WTC11 (cell line): ENCODE data around the gene LYRM4. TPM values are rescaled to one million over a fixed set of nuclear protein-coding genes. Genes with fewer than 3 reads are reported as not detected.

ENCODE experiments used
- ATF3 ChIP-seq: sonication (generic); formaldehyde crosslinking; conservative IDR thresholded peaks from 2 replicates; pipeline ENCODE4 v1.8.1; 2022; ENCODE audit warnings: mild to moderate bottlenecking, missing genetic modification reagents
- CREB1 ChIP-seq: sonication (generic); formaldehyde crosslinking; IDR thresholded peaks from 2 replicates; pipeline ENCODE4 v1.8.0; 2023; ENCODE audit warnings: mild to moderate bottlenecking, missing genetic modification reagents
- CTCF ChIP-seq: fragments of 200-600 bp; IDR thresholded peaks from 2 replicates; pipeline ENCODE4 v1.8.0; 2022; ENCODE audit warnings: antibody characterized with exemption
- FOXJ3 ChIP-seq: sonication (generic); formaldehyde crosslinking; IDR thresholded peaks from 2 replicates; pipeline ENCODE4 v1.9.0; 2021; ENCODE audit warnings: missing genetic modification reagents, mild to moderate bottlenecking, borderline replicate concordance
- GABPB1 ChIP-seq: sonication (generic); formaldehyde crosslinking; IDR thresholded peaks from 2 replicates; pipeline ENCODE4 v1.8.1; 2023; ENCODE audit warnings: mild to moderate bottlenecking, missing genetic modification reagents
- GRHL2 ChIP-seq: fragments of 250-450 bp; sonication (Bioruptor Pico); IDR thresholded peaks from 2 replicates; pipeline ENCODE4 v1.8.0; 2022; ENCODE audit warnings: mild to moderate bottlenecking, moderate library complexity; ENCODE audit not compliant: insufficient replicate concordance, severe bottlenecking
- IRF1 ChIP-seq: sonication (generic); formaldehyde crosslinking; IDR thresholded peaks from 2 replicates; pipeline ENCODE4 v1.8.0; 2023; ENCODE audit warnings: missing genetic modification reagents
- KAT7 ChIP-seq: sonication (generic); formaldehyde crosslinking; IDR thresholded peaks from 2 replicates; pipeline ENCODE4 v1.8.1; 2023; ENCODE audit warnings: missing genetic modification reagents, mild to moderate bottlenecking, borderline replicate concordance
- MYBL2 ChIP-seq: sonication (generic); formaldehyde crosslinking; IDR thresholded peaks from 2 replicates; pipeline ENCODE4 v1.8.1; 2023; ENCODE audit warnings: mild to moderate bottlenecking, moderate library complexity, missing genetic modification reagents
- NFE2L1 ChIP-seq: sonication (generic); formaldehyde crosslinking; IDR thresholded peaks from 2 replicates; pipeline ENCODE4 v1.8.1; 2023; ENCODE audit warnings: missing genetic modification reagents
- NR3C1 ChIP-seq: sonication (generic); formaldehyde crosslinking; conservative IDR thresholded peaks from 2 replicates; pipeline ENCODE4 v1.8.1; 2023; ENCODE audit warnings: low read depth, mild to moderate bottlenecking, missing genetic modification reagents
- SMAD3 ChIP-seq: sonication (generic); formaldehyde crosslinking; IDR thresholded peaks from 2 replicates; pipeline ENCODE4 v1.8.0; 2022; ENCODE audit warnings: missing genetic modification reagents, mild to moderate bottlenecking, borderline replicate concordance
- SP1 ChIP-seq: sonication (generic); formaldehyde crosslinking; conservative IDR thresholded peaks from 2 replicates; pipeline ENCODE4 v1.8.1; 2022; ENCODE audit warnings: missing genetic modification reagents
- TCF7 ChIP-seq: sonication (generic); formaldehyde crosslinking; IDR thresholded peaks from 2 replicates; pipeline ENCODE4 v1.8.0; 2022; ENCODE audit warnings: mild to moderate bottlenecking, low read depth, missing genetic modification reagents, moderate library complexity
- TEAD4 ChIP-seq: sonication (generic); formaldehyde crosslinking; IDR thresholded peaks from 2 replicates; pipeline ENCODE4 v1.8.0; 2022; ENCODE audit warnings: mild to moderate bottlenecking, missing genetic modification reagents
- TP53 ChIP-seq: sonication (generic); formaldehyde crosslinking; IDR thresholded peaks from 2 replicates; pipeline ENCODE4 v1.8.1; 2023; ENCODE audit warnings: mild to moderate bottlenecking, missing genetic modification reagents
- ZNF138 ChIP-seq: sonication (generic); formaldehyde crosslinking; conservative IDR thresholded peaks from 2 replicates; pipeline ENCODE4 v1.8.1; 2022; ENCODE audit warnings: mild to moderate bottlenecking, moderate library complexity, missing genetic modification reagents
- ZNF232 ChIP-seq: sonication (generic); formaldehyde crosslinking; IDR thresholded peaks from 2 replicates; pipeline ENCODE4 v1.8.0; 2022; ENCODE audit warnings: mild to moderate bottlenecking, missing genetic modification reagents
- ZNF416 ChIP-seq: fragments of 250-450 bp; sonication (Bioruptor Pico); IDR thresholded peaks from 2 replicates; pipeline ENCODE4 v1.9.0; 2021; ENCODE audit warnings: mild to moderate bottlenecking, inconsistent platforms
- ZNF423 ChIP-seq: fragments of 250-450 bp; sonication (Bioruptor Pico); IDR thresholded peaks from 2 replicates; pipeline ENCODE4 v2.1.2; 2022; ENCODE audit warnings: mild to moderate bottlenecking, moderate library complexity
- ZNF532 ChIP-seq: fragments of 250-450 bp; sonication (Bioruptor Pico); IDR thresholded peaks from 2 replicates; pipeline ENCODE4 v1.9.0; 2021; ENCODE audit warnings: mild to moderate bottlenecking, borderline replicate concordance
- ZNF671 ChIP-seq: fragments of 250-450 bp; sonication (Bioruptor Pico); IDR thresholded peaks from 2 replicates; pipeline ENCODE4 v1.8.0; 2021; ENCODE audit warnings: mild to moderate bottlenecking
- ZSCAN18 ChIP-seq: fragments of 250-450 bp; sonication (Bioruptor Pico); IDR thresholded peaks from 2 replicates; pipeline ENCODE4 v2.1.2; 2022; ENCODE audit warnings: mild to moderate bottlenecking, moderate library complexity
- total RNA-seq: library from RNA; stranded (reverse); gene quantifications from 3 replicates; pipeline ENCODE4 v1.2.3, GENCODE V29; 2021
- TF ChIP-seq, protein P1 (sequence below): fragments of 250-450 bp; sonication (Bioruptor Pico); IDR thresholded peaks from 2 replicates; pipeline ENCODE4 v1.9.0; 2021; ENCODE audit warnings: mild to moderate bottlenecking

LYRM4 gene
- total RNA-seq, 1 experiment from 2014 or later, result 49.7 TPM

DNA sequence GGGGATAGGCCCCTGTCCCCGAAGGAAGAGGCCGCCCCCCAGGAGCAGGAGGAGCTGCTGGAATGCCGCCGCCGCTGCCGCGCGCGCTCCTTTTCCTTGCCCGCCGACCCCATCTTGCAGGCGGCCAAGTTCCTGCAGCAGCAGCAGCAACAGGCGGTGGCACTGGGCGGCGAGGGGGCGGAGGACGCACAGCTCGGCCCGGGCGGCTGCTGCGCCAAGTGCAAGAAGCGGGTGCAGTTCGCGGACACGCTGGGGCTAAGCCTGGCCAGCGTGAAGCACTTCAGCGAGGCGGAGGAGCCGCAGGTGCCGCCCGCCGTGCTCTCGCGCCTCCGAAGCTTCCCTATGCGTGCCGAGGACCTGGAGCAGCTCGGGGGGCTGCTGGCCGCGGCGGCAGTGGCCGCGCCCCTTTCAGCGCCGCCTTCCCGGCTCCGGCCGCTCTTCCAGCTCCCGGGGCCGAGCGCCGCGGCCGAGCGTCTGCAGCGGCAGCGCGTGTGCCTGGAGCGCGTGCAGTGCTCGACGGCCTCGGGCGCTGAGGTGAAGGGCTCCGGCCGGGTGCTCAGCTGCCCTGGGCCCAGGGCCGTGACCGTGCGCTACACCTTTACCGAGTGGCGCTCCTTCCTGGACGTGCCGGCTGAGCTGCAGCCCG lies 175.0 kb downstream of the LYRM4 start (continued):
- peak; percentile 88 for TF ChIP-seq IRF1
- TF ChIP-seq NFE2L1 (CRISPR knock-in tag), result no peak
- 0 out of 2 replicates have a peak, but pooled peaks have one; percentile 69 for TF ChIP-seq ZNF232 (CRISPR knock-in tag)
- TF ChIP-seq ZNF671, result no peak
- no peak for TF ChIP-seq GRHL2 (CRISPR knock-in tag)
- peak; percentile 38; the same call in 1 of the 2 replicates for TF ChIP-seq MYBL2 (CRISPR knock-in tag)
- peak; percentile 79; the same call in 1 of the 2 replicates for TF ChIP-seq TEAD4 (CRISPR knock-in tag)
- TF ChIP-seq NR3C1, result 0 out of 2 replicates have a peak, but pooled peaks have one; percentile 23
- no peak for TF ChIP-seq SP1 (CRISPR knock-in tag)
- no peak for TF ChIP-seq FOXJ3 (CRISPR knock-in tag)
- peak; percentile 91; the same call in 1 of the 2 replicates for TF ChIP-seq TCF7 (CRISPR knock-in tag)
- TF ChIP-seq, protein P1, sequence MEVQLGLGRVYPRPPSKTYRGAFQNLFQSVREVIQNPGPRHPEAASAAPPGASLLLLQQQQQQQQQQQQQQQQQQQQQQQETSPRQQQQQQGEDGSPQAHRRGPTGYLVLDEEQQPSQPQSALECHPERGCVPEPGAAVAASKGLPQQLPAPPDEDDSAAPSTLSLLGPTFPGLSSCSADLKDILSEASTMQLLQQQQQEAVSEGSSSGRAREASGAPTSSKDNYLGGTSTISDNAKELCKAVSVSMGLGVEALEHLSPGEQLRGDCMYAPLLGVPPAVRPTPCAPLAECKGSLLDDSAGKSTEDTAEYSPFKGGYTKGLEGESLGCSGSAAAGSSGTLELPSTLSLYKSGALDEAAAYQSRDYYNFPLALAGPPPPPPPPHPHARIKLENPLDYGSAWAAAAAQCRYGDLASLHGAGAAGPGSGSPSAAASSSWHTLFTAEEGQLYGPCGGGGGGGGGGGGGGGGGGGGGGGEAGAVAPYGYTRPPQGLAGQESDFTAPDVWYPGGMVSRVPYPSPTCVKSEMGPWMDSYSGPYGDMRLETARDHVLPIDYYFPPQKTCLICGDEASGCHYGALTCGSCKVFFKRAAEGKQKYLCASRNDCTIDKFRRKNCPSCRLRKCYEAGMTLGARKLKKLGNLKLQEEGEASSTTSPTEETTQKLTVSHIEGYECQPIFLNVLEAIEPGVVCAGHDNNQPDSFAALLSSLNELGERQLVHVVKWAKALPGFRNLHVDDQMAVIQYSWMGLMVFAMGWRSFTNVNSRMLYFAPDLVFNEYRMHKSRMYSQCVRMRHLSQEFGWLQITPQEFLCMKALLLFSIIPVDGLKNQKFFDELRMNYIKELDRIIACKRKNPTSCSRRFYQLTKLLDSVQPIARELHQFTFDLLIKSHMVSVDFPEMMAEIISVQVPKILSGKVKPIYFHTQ (CRISPR knock-in tag), result no peak
- no peak for TF ChIP-seq ZSCAN18
- no peak for TF ChIP-seq ATF3
- TF ChIP-seq ZNF532 (CRISPR knock-in tag), result no peak
- no peak for TF ChIP-seq ZNF423 (CRISPR knock-in tag)
- TF ChIP-seq ZNF416 (CRISPR knock-in tag), result no peak
- peak; percentile 89; the same call in 1 of the 2 replicates for TF ChIP-seq KAT7
- TF ChIP-seq TP53 (CRISPR knock-in tag), result peak; percentile 90
- no peak for TF ChIP-seq CTCF
- 0 out of 2 replicates have a peak, but pooled peaks have one; percentile 14 for TF ChIP-seq ZNF138 (CRISPR knock-in tag)
- 0 out of 2 replicates have a peak, but pooled peaks have one; percentile 59 for TF ChIP-seq SMAD3 (CRISPR knock-in tag)
- TF ChIP-seq CREB1, result peak; percentile 30; the same call in 1 of the 2 replicates
- TF ChIP-seq GABPB1 (CRISPR knock-in tag), result no peak
